NB4 (cell line): ENCODE data around the gene GSTCD.

Experiments
- CTCF ChIP-seq: IDR thresholded peaks from one replicate; pipeline ENCODE4 v1.5.1; 2012; ENCODE audit warnings: low read depth, low read length
- POLR2A ChIP-seq: IDR thresholded peaks from 2 replicates; pipeline ENCODE4 v1.6.1; 2011; ENCODE audit warnings: mild to moderate bottlenecking; ENCODE audit not compliant: insufficient read length; ENCODE audit errors: extremely low read depth

- TF ChIP-seq CTCF (no peak), POLR2A (no peak)
Measured at GRCh38 chr4:105887508-105887907, 178.9 kb downstream of the GSTCD start.
